H7 (cell line): Measurements from ENCODE around the gene BCO2. TPM values are rescaled to one million over a fixed set of nuclear protein-coding genes. Genes with fewer than 3 reads are reported as not detected.

Source experiments
- DNase-seq: peaks from one replicate; pipeline ENCODE4 v3.0.0; 2012
- H3K27me3 ChIP-seq: 2 replicates; pipeline ENCODE4 v1.6.0; 2011; ENCODE audit warnings: mild to moderate bottlenecking, low read length; ENCODE audit not compliant: control insufficient read depth, insufficient read depth
- H3K36me3 ChIP-seq: replicated peaks from 2 replicates; pipeline ENCODE4 v1.5.1; 2011; ENCODE audit warnings: low read length; ENCODE audit not compliant: control insufficient read depth, insufficient read depth
- H3K4me3 ChIP-seq: 2 replicates; pipeline ENCODE4 v1.5.1; 2011; ENCODE audit warnings: low read depth, mild to moderate bottlenecking, control low read depth, low read length, moderate library complexity; ENCODE audit not compliant: insufficient read depth
- total RNA-seq: library from RNA; depleted of rRNA; stranded (reverse); fragments of >200 nt; shearing (Covaris generic); gene quantifications from 2 replicates; pipeline ENCODE4 v1.2.3, GENCODE V29; 2014

The BCO2 gene
- total RNA-seq, 1 experiment from 2014 or later = 0.48 TPM

GRCh38 chr11:112235750-112236390 is 60.6 kb downstream of the BCO2 start:
- no peak overlapping the region for H3K4me3 ChIP-seq
- no peaks in the 10 kb centered on the region for H3K27me3 ChIP-seq
- H3K36me3 ChIP-seq = peaks cover 8% of the 10 kb centered on the region
- no peak for DNase-seq

- no peaks in the 10 kb centered on the region for H3K27me3 ChIP-seq
- no peak for DNase-seq
- peaks cover 8% of the 10 kb centered on the region for H3K36me3 ChIP-seq
- no peak overlapping the region for H3K4me3 ChIP-seq
Measured at GRCh38 chr11:112237451-112237850, 62.1 kb downstream of the BCO2 start.

GRCh38 chr11:112238041-112238440 is 62.7 kb downstream of the BCO2 start:
- no peak for DNase-seq
- H3K4me3 ChIP-seq = no peak overlapping the region
- no peaks in the 10 kb centered on the region for H3K27me3 ChIP-seq
- peaks cover 8% of the 10 kb centered on the region for H3K36me3 ChIP-seq

- no peak for DNase-seq
- Histone ChIP-seq H3K4me3 (no peak overlapping the region), H3K27me3 (no peaks in the 10 kb centered on the region), H3K36me3 (peaks cover 6% of the 10 kb centered on the region)
Measured at GRCh38 chr11:112241486-112241885, 66.2 kb downstream of the BCO2 start.

GRCh38 chr11:112247201-112247600 is 71.9 kb downstream of the BCO2 start:
- H3K27me3 ChIP-seq = no peaks in the 10 kb centered on the region
- no peak overlapping the region for H3K4me3 ChIP-seq
- H3K36me3 ChIP-seq = no peaks in the 10 kb centered on the region
- DNase-seq = no peak

- no peak for DNase-seq
- Histone ChIP-seq H3K36me3 (no peaks in the 10 kb centered on the region), H3K4me3 (no peak overlapping the region), H3K27me3 (no peaks in the 10 kb centered on the region)
Measured at GRCh38 chr11:112248201-112248600, 72.9 kb downstream of the BCO2 start.

- no peak for DNase-seq
- H3K27me3 ChIP-seq = no peaks in the 10 kb centered on the region
- H3K4me3 ChIP-seq = no peak overlapping the region
- H3K36me3 ChIP-seq = no peaks in the 10 kb centered on the region
Measured at GRCh38 chr11:112249871-112250610, 74.7 kb downstream of the BCO2 start.

GRCh38 chr11:112253605-112254242 is 78.4 kb downstream of the BCO2 start:
- Histone ChIP-seq H3K27me3 (no peaks in the 10 kb centered on the region), H3K36me3 (no peaks in the 10 kb centered on the region), H3K4me3 (no peak overlapping the region)
- DNase-seq = no peak

- Histone ChIP-seq H3K36me3 (no peaks in the 10 kb centered on the region), H3K27me3 (no peaks in the 10 kb centered on the region), H3K4me3 (no peak overlapping the region)
- DNase-seq = no peak
Measured at GRCh38 chr11:112255067-112255720, 79.9 kb downstream of the BCO2 start.

- H3K4me3 ChIP-seq = no peak within 1 kb of the TSS
- H3K27me3 ChIP-seq = no peaks in the 10 kb centered on the region
- no peaks in the 10 kb centered on the region for H3K36me3 ChIP-seq
- DNase-seq = no peak
Measured at GRCh38 chr11:112260490-112260889, 85.2 kb downstream of the BCO2 start, which contains the start of gene PLET1. Gene PLET1 (minus strand): TSS chr11:112260860. CDS start chr11:112260589, 271 bp downstream.

GRCh38 chr11:112265659-112266409 is 90.5 kb downstream of the BCO2 start:
- Histone ChIP-seq H3K27me3 (no peaks in the 10 kb centered on the region; the same call in 1 of the 2 replicates), H3K4me3 (no peak overlapping the region), H3K36me3 (no peaks in the 10 kb centered on the region)
- no peak for DNase-seq

GRCh38 chr11:112266410-112266778 is 91.1 kb downstream of the BCO2 start:
- no peak for DNase-seq
- Histone ChIP-seq H3K36me3 (no peaks in the 10 kb centered on the region), H3K27me3 (no peaks in the 10 kb centered on the region; the same call in 1 of the 2 replicates), H3K4me3 (no peak overlapping the region)

GRCh38 chr11:112267188-112267591 is 91.9 kb downstream of the BCO2 start:
- no peaks in the 10 kb centered on the region for H3K36me3 ChIP-seq
- no peak overlapping the region for H3K4me3 ChIP-seq
- H3K27me3 ChIP-seq = no peaks in the 10 kb centered on the region; the same call in 1 of the 2 replicates
- no peak for DNase-seq

- H3K36me3 ChIP-seq = no peaks in the 10 kb centered on the region
- DNase-seq = no peak
- no peak overlapping the region for H3K4me3 ChIP-seq
- no peaks in the 10 kb centered on the region; the same call in 1 of the 2 replicates for H3K27me3 ChIP-seq
Measured at GRCh38 chr11:112268406-112268805, 93.1 kb downstream of the BCO2 start.
